Mammary epithelial cell (primary cell): ENCODE results near the gene FBN2.

Source experiments
- EZH2 ChIP-seq: IDR thresholded peaks from 2 replicates; pipeline ENCODE4 v1.6.1; 2012; ENCODE audit warnings: low read length, inconsistent platforms, borderline replicate concordance
- TF ChIP-seq, protein P1 (sequence below), 2 donors: IDR thresholded peaks in 1 of 2; conservative IDR thresholded peaks in 1 of 2; 2 replicates each; pipeline ENCODE4 v1.5.1; 2011 to 2012; ENCODE audit warnings: inconsistent platforms in 2 of 2, low read length in 2 of 2, mild to moderate bottlenecking in 2 of 2, control low read depth in 1 of 2, low read depth in 1 of 2; ENCODE audit not compliant: insufficient read depth in 1 of 2; ENCODE audit errors: extremely low read depth in 1 of 2

DNA sequence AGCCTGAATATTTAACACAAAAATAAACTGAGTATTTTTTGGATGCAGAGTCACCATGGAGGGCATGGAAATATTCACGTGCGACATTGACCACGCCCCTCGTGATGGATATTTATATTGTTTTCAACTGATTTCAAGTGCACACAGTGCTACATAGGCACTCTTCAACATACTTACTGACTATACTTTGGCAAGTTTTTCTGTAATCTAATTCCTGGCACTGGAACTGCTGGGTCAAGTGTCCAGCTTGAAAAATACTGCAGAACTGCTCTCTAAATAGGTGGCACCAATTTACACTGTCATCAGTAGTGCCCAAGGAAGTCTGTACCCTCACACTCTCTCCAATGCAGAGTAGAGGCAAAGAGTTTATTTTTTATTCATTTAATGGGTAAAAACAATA lies 65.1 kb downstream of the FBN2 start:
- TF ChIP-seq, protein P1, sequence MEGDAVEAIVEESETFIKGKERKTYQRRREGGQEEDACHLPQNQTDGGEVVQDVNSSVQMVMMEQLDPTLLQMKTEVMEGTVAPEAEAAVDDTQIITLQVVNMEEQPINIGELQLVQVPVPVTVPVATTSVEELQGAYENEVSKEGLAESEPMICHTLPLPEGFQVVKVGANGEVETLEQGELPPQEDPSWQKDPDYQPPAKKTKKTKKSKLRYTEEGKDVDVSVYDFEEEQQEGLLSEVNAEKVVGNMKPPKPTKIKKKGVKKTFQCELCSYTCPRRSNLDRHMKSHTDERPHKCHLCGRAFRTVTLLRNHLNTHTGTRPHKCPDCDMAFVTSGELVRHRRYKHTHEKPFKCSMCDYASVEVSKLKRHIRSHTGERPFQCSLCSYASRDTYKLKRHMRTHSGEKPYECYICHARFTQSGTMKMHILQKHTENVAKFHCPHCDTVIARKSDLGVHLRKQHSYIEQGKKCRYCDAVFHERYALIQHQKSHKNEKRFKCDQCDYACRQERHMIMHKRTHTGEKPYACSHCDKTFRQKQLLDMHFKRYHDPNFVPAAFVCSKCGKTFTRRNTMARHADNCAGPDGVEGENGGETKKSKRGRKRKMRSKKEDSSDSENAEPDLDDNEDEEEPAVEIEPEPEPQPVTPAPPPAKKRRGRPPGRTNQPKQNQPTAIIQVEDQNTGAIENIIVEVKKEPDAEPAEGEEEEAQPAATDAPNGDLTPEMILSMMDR (conservative IDR thresholded peaks at IDR 0.05 in 1 of 2, IDR thresholded peaks at IDR 0.05 in 1 of 2; ENCODE audit: extremely low read depth in 1 of 2, insufficient read depth in 1 of 2, low read depth in 1 of 2, low read length in 2 of 2) = no peak
- TF ChIP-seq EZH2 = no peak
